Activated CD4-positive, alpha-beta T cell treated with anti-CD3 and anti-CD28 coated beads, Interleukin-2, amount 50 U/mL, for 4 hours (primary cell): ENCODE results near the gene SLC22A4.

ENCODE experiments used
- DNase-seq, 2 experiments: peaks; one replicate each; pipeline ENCODE4 v3.0.0-alpha.2; 2020

Gene SLC22A4

GRCh38 chr5:132262882-132263547 lies 31.2 kb upstream of the SLC22A4 start:
- DNase-seq = no peak

- DNase-seq = no peak
Observed at GRCh38 chr5:132263548-132264261, 30.5 kb upstream of the SLC22A4 start.

- DNase-seq = no peak
Observed at GRCh38 chr5:132264546-132265335, 29.5 kb upstream of the SLC22A4 start.

DNA sequence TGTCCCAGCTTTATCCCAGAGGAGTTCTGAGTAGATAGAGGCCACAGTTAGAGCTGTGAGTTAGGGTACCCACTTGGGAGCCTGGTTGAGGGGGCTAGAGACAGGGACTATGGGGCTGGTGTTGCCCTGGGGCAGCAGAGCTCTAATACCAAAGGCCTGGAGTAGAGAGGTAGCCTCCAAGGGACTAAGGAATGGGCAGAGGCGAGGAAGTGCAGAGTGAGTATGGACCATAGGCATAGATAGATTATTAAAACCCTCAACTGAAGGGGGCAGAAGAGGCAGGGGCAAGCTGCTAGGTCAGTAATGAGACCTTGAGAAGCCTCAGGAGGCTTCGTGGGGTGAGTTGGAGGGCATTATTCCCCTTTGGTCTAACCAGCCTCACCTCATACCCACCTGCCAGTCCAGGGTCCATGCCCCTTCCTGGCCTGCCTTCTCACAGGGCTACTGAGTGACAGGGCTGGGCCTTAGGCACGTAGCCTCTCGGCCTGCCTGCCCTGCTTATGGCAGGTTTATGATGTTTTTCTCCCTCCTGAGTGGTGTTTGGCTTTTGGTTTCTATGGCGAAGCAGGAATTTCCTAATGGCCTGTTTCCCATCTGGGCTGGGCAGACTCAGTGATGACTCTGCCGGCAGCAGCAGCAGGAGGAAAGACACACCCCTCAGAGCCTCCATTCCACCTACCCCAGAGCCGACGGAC lies 28.7 kb upstream of the SLC22A4 start:
- DNase-seq = no peak

DNA sequence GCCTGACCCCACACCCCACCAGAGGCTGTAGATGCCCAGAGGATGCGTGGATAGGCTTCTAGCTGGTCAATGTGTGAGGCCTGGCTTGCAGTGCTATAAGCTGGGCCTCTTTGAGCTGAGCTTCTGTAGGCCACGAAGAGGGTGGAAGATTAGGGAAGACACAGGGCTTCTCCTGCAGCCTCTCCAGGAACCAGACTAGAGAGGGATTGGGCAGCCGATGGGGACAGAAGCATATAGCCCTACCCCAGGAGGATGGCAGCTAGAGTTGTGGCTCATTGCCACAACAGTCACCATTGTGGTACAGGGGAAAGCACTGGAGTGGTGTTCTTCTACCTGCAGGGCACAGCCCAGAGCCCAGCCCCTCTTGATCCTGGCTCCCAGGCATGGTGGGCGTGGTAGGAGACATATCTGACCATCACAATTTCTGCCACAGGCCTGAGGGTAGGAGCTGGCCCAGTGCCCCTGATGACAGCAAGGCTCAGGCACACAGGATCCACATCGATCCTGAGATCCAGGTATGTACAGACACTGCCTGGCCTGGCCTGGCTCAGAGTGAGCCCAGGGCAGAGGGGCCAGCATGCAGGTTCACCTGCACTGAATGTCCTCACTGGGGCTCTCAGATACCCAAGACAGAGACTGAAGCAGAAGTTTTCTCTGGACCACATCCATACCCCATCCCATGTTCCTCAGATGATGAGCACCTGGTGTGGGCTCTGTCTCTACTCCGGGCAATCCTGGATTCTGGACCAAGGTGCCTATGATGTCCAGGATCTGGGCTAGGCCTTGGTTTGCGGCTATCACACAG lies 28.0 kb upstream of the SLC22A4 start:
- no peak for DNase-seq

DNA sequence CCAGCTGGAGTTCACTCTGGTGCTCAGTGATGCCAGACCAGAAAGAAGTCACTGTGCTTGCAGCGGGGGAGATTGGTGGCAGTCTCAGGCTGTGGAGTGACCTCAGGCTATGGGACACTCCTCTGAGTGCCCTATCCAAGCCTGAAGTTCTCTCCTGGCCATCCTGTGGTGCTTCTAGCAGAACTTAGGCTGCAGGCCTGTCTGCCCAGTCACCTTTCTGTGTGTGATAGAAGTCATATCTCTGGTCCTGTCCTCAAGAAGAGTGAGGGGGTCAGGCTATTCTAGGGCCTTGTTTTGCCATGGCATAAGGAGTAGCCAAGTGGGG lies 27.4 kb upstream of the SLC22A4 start:
- DNase-seq = no peak

DNA sequence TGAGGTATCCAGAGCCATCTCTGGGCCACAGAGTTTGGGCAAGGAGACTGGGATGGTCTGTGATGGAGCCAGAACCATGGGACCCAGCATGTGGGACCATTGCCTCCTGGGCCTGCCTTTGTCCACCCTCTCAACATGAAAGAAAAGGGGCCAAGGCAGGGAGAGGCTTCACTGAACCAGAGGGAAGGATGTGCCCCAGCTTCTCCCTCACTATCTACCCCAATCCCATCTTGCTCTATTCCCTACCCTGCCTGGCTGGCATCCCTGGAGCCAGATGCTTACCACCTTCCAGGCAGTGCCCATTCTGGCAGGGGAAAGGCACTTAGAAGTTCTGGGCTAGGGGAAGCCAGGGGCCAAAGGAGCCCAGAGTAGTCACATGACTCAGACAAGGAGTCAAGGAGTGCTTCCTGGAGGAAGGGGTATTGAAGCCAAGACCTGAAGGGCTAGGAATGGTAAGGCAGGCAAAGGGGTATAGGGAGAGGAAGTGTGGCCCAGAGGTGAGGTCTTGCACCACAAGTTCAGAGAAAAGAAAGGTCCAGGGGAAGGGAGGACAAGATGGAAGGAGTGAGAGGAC lies 26.9 kb upstream of the SLC22A4 start:
- no peak for DNase-seq

DNA sequence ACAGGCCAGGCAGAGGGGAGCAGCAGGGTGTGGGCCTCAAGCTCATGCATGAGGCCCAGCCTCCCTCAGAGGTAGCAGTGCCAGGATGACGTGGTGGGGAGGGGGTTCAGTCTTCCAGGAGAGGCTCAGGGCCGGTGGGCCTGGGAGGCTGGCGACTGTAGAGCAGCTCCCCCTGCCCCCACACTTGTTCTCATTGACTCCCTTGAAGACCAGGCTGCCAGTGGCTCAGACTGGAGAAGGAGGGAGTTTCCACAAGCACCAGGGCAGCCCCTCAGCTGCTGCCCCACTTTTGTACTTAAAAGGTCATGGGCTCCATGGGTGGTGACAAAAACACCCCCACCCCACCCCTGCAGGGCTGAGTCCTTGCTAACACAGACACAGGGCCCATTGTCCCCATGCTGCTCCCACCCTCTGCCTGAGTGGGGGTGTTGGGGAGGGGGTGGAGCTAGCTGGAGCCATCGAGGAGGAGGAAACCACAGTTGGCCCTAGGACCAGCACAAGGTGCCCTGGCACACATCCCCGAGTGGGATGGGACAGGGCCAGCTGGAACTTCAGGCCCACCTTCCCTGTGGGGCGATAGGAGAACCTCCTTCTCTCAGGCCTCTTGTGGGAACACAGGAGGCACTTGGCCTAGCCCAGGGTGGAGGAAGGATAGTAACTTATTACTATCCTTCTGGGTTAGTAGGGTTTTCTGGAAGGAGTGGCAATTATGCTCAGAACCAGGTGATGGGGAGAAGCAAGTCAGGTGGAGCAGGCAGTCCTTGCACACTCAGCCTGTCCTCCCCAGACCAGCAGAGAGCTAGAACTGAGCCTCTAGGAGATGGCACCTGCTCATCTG lies 26.0 kb upstream of the SLC22A4 start:
- DNase-seq = no peak

DNA sequence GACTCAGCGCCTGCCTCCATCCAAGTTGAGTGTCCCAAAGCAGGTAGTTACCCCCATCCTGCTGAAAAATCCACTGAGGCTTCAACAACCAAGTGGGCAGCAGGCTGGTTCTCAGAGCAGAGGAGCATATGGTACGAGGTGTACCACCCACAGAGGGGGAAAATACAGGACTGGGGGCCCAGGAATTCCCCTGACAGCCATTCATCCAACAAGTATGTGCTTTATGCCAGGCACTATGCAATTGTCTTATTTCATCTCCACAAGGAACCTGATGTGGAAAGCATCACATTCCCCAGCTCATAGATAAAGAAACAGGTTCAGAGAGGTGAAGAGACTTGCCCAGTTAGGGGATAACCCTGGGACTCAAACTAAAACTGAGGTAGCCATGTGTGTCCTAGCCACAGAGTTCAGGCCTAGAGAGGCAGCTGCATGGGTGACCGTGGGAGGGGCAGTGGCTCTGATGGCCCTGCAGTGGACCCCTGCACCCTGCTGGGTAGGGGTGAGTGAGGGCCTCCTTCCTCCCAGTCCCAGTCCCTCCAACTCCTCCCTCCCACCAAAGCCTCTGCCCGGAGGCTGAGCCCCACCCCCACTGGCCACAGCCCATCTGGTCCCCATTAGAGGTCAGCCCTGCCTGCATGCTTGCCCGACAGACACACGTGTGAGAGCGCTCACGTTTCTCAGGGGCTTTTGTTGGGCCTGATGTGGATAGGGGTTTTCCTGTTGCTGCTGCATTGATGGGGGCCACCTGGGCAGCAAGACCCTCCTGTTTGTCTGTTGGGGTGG lies 25.2 kb upstream of the SLC22A4 start:
- no peak for DNase-seq

GRCh38 chr5:132269635-132270334 lies 24.4 kb upstream of the SLC22A4 start:
- DNase-seq = no peak

DNA sequence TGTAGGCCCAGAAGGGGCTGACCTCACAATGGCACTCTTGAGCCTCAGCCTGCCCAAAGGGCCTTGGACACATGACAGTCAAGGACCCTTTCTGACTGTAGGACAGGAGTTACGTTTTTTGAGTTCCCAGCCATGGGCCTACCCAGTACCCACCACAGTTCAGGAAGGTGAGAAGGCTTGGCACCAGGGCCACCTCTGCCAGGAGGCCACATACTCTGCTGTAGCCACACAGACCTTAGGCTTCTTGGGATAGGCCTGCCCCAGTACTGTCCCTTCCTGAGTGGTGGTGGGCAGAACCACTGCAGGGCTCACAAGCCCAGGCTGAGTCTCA lies 23.9 kb upstream of the SLC22A4 start:
- no peak for DNase-seq

GRCh38 chr5:132270706-132271105 lies 23.5 kb upstream of the SLC22A4 start:
- DNase-seq = no peak

DNA sequence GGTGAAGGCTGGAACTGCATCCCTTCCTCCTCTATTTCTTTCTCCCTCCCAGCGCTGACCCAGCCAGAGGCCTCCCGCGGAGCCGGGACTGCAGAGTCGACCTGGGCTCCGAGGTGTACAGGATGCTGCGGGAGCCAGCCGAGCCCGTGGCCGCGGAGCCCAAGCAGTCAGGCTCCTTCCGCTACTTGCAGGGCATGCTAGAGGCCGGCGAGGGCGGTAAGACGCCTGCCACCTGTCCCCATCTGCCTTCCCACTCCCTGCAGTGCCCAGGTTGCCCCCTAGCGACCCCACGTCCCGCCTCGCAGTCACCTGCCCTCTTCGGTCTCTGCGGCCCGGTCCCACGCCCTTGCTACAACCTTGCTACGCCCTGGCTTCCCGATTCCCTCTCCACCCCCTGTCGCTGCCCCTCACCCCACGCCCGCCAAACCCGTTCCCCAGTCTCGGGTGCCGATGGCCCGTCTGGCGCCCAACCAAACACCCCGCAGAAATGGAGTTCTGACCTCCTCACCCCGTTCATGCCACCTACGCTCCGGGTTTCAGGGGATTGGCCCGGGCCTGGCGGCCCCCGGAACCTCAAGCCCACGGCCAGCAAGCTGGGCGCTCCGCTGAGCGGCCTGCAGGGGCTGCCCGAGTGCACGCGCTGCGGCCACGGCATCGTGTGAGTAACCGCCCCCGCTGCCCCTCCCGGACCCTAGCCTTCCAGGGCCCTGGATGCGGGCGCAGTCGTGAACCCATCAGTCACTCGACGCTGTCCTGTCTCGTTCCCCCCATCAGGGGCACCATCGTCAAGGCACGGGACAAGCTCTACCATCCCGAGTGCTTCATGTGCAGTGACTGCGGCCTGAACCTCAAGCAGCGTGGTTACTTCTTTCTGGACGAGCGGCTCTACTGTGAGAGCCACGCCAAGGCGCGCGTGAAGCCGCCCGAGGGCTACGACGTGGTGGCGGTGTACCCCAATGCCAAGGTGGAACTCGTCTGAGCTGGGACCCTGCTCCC lies 22.6 kb upstream of the SLC22A4 start:
- no peak for DNase-seq

GRCh38 chr5:132272311-132273210 lies 21.6 kb upstream of the SLC22A4 start:
- DNase-seq = peak; percentile 69 to 70

DNA sequence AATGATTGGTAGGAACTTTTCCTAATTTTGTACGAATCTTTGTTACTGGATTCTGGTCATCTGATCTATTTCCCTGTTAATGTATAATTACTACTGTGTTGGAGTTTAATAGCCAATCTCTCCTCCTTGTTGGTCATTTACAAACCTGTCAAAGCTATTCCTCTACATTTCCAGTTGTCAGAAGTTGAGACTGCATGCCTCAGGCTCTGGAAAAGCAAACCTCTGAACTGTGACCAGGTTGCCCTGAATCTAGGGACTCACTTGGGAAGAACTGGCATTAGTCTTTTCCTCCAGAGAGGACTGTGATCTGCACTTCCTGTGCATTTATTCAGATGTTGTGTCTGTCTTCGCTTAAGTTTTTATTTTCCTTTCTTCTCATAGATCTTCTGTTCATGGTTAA lies 20.6 kb upstream of the SLC22A4 start:
- DNase-seq = no peak

GRCh38 chr5:132274050-132274792 lies 20.0 kb upstream of the SLC22A4 start:
- no peak for DNase-seq
